ENCODE measurements around the gene SLC25A47. TPM values are rescaled to one million over a fixed set of nuclear protein-coding genes. Genes with fewer than 3 reads are reported as not detected.

SLC25A47 gene
- total and polyA plus RNA-seq, 9 of the 15 experiments (the other 6 are each of a cell fraction or from before 2014, with no cell fraction given) = 0.09 to 0.23 (median 0.22) TPM; not detected in 6

- no peak for TF ChIP-seq ATF4 (CRISPR knock-in tag; IDR thresholded peaks at IDR 0.05)
- TF ChIP-seq GMEB1 (CRISPR knock-in tag; IDR thresholded peaks at IDR 0.05) = peak; percentile 90
- TF ChIP-seq RB1 (IDR thresholded peaks at IDR 0.05; ENCODE audit: low read depth) = peak; percentile 33; the same call in 1 of the 2 replicates
- no peak for TF ChIP-seq CBFA2T3 (IDR thresholded peaks at IDR 0.05)
- TF ChIP-seq PCBP2 (IDR thresholded peaks at IDR 0.05; ENCODE audit: low read depth, low read length, poor library complexity, severe bottlenecking) = no peak
- TF ChIP-seq HNRNPUL1 (IDR thresholded peaks at IDR 0.05; ENCODE audit: low read length) = no peak
- peak; percentile 96 for TF ChIP-seq VEZF1 (CRISPR knock-in tag; IDR thresholded peaks at IDR 0.05)
- TF ChIP-seq NFIC (IDR thresholded peaks at IDR 0.05) = peak; percentile 23; the same call in 1 of the 2 replicates
- no peak for TF ChIP-seq CCAR2 (IDR thresholded peaks at IDR 0.05; ENCODE audit: low read depth, low read length)
- no peak for TF ChIP-seq DEAF1 (CRISPR knock-in tag; IDR thresholded peaks at IDR 0.05)
- no peak for TF ChIP-seq RFX1 (IDR thresholded peaks at IDR 0.05)
- TF ChIP-seq HNRNPLL (IDR thresholded peaks at IDR 0.05; ENCODE audit: low read depth, low read length, poor library complexity, severe bottlenecking) = peak; percentile 59
- peak; percentile 73 for TF ChIP-seq RBM25 (IDR thresholded peaks at IDR 0.05; ENCODE audit: low read depth, low read length, severe bottlenecking)
- no peak for TF ChIP-seq KAT2B (IDR thresholded peaks at IDR 0.05; ENCODE audit: low read depth, low read length)
- TF ChIP-seq E2F3 (CRISPR knock-in tag; IDR thresholded peaks at IDR 0.05) = no peak
- TF ChIP-seq FOXJ3 (CRISPR knock-in tag; IDR thresholded peaks at IDR 0.05) = no peak
- TF ChIP-seq SRSF1 (IDR thresholded peaks at IDR 0.05; ENCODE audit: low read depth, low read length) = no peak
- TF ChIP-seq GABPB1 (CRISPR knock-in tag; IDR thresholded peaks at IDR 0.05) = peak; percentile 41; the same call in 1 of the 2 replicates
- peak; percentile 73 to 74 for TF ChIP-seq NRF1 (conservative IDR thresholded peaks at IDR 0.05 in 1 of 2, IDR thresholded peaks at IDR 0.05 in 1 of 2)
Measured at GRCh38 chr14:100306101-100306997, 16.8 kb upstream of the SLC25A47 start, which contains the start of gene SLC25A29 (continued).

Data from K562 (cell line).